BE2C (cell line): ENCODE results near the gene PTBP1.
"Not testable (repeated sequence)": the region's sequence is repeated elsewhere in the genome, so short reads cannot be mapped to it uniquely, and the experiment has no call there.

Source experiments
- DNase-seq: peaks from one replicate; pipeline ENCODE4 v3.0.0-alpha.2; 2020
- H3K27me3 ChIP-seq: fragments of 250-450 bp; sonication (Bioruptor Pico); 2 replicates; pipeline ENCODE4 v1.5.1; 2020; ENCODE audit warnings: mild to moderate bottlenecking
- H3K36me3 ChIP-seq: fragments of 250-450 bp; sonication (Bioruptor Pico); 2 replicates; pipeline ENCODE4 v1.5.1; 2020; ENCODE audit warnings: mild to moderate bottlenecking
- H3K4me1 ChIP-seq: fragments of 250-450 bp; sonication (Bioruptor Pico); 2 replicates; pipeline ENCODE4 v1.5.1; 2020
- H3K4me3 ChIP-seq: 2 replicates; pipeline ENCODE4 v1.5.1; 2011; ENCODE audit warnings: low read depth, low read length
- H3K9me3 ChIP-seq: fragments of 250-450 bp; sonication (Bioruptor Pico); 2 replicates; pipeline ENCODE4 v1.5.1; 2020
- TF ChIP-seq, protein P1 (sequence below): IDR thresholded peaks from 2 replicates; pipeline ENCODE4 v1.5.1; 2012; ENCODE audit warnings: mild to moderate bottlenecking, low read depth, low read length

PTBP1 gene

DNA sequence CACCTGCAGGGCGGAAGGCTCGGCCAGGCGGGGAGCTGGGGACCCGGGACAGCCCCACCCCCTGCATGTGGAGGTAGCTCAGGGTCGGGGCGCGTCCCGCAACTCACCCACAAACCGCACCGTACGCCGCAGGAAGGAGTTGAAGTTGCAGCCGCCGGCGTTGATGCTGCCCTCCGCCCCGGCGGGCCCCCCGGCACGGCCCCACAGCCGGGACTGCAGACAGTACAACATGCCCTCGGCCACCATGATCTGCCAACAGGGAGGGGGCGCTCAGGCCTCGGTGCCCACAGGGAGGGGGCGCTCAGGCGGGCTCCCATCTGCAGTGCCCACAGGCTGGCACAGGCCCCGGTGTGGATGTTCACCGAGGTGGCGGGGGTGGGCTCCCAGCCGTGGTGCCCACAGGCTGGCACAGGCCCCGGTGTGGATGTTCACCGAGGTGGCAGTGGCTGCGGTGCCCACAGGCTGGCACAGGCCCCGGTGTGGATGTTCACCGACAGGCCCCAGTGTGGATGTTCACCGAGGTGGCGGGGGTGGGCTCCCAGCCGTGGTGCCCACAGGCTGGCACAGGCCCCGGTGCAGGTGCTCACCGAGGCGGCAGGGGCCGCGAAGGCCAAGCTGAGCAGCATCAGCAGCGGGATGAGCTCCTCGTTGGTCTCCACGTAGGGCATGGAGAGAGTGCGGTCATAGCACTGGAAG is 18.0 kb downstream of the PTBP1 start:
- Histone ChIP-seq H3K9me3 (no peaks in the 10 kb centered on the region), H3K4me1 (no peaks in the 10 kb centered on the region), H3K36me3 (peaks cover 45% of the 10 kb centered on the region), H3K27me3 (no peaks in the 10 kb centered on the region), H3K4me3 (no peak overlapping the region)
- TF ChIP-seq, protein P1, sequence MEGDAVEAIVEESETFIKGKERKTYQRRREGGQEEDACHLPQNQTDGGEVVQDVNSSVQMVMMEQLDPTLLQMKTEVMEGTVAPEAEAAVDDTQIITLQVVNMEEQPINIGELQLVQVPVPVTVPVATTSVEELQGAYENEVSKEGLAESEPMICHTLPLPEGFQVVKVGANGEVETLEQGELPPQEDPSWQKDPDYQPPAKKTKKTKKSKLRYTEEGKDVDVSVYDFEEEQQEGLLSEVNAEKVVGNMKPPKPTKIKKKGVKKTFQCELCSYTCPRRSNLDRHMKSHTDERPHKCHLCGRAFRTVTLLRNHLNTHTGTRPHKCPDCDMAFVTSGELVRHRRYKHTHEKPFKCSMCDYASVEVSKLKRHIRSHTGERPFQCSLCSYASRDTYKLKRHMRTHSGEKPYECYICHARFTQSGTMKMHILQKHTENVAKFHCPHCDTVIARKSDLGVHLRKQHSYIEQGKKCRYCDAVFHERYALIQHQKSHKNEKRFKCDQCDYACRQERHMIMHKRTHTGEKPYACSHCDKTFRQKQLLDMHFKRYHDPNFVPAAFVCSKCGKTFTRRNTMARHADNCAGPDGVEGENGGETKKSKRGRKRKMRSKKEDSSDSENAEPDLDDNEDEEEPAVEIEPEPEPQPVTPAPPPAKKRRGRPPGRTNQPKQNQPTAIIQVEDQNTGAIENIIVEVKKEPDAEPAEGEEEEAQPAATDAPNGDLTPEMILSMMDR: no peak
- no peak for DNase-seq

DNA sequence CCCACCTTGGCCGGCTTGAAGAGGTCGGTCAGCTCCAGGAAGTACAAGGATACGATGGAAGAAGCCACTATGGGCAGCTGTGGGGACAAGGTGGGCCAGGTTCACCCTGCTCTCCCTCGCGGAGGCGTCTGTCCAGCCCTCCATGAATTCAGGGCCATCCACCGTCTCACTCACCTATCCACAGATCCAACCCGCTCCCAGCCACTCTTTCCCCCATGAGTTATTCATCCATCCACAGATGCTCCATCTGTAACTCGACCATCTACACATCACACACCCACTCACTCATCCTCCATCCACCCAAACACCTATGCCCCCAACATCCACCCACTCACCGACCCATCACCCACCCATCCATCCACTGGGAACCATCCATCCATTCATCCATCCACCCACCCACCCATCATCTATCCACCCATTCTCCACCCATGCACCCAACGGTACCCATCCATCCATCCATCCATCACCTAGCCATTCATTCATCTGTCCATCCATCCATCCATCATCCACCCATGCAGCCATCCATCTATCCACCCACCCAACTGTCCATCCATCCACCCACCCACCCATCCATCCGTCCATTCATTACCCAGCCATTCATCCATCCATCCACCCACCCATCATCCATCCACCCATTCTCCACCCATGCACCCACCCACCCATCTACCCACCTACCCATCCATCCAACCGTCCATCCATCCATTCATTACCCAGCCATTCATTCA is 18.7 kb downstream of the PTBP1 start:
- Histone ChIP-seq H3K4me1 (no peaks in the 10 kb centered on the region), H3K36me3 (peaks cover 38% of the 10 kb centered on the region), H3K4me3 (no peak overlapping the region), H3K27me3 (no peaks in the 10 kb centered on the region), H3K9me3 (no peaks in the 10 kb centered on the region)
- no peak for DNase-seq
- TF ChIP-seq, protein P1: no peak

DNA sequence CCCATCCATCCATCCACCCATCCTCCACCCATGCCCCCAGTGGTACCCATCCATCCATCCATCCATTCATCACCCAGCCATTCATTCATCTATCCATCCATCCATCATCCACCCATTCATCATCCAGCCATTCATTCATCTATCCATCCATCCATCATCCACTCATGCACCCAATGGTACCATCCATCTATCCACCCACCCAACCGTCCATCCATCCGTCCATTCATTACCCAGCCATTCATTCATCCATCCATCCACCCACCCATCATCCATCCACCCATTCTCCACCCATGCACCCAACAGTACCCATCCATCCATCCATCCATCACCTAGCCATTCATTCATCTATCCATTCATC is 19.2 kb downstream of the PTBP1 start:
- DNase-seq: no peak
- H3K4me1 ChIP-seq: no peaks in the 10 kb centered on the region

DNA sequence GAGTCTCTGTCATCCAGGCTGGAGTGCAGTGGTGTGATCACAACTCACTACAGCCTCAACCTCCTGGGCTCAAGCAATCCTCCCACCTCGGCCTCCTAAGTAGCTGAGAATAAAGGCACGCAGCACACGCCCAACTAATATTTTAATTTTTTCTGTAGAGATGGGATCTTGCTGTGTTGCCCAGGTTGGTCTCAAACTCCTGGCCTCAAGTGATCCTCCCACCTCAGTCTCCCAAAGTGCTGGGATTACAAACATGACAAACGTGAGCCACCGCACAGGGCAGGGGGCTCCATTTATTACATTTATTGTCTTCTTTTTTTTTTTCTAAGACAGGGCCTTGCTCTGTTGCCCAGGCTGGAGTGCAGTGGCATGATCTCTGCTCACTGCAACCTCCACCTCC is 23.0 kb downstream of the PTBP1 start:
- not testable (repeated sequence) for H3K4me1 ChIP-seq, H3K9me3 ChIP-seq, H3K36me3 ChIP-seq, DNase-seq, H3K27me3 ChIP-seq, H3K4me3 ChIP-seq

More for the DNA sequence above, 19.2 kb downstream of the PTBP1 start:
- Histone ChIP-seq H3K27me3 (peaks cover 3% of the 10 kb centered on the region; the same call in 1 of the 2 replicates), H3K9me3 (no peaks in the 10 kb centered on the region), H3K4me3 (no peak overlapping the region), H3K36me3 (peaks cover 33% of the 10 kb centered on the region)
- TF ChIP-seq, protein P1: no peak

DNA sequence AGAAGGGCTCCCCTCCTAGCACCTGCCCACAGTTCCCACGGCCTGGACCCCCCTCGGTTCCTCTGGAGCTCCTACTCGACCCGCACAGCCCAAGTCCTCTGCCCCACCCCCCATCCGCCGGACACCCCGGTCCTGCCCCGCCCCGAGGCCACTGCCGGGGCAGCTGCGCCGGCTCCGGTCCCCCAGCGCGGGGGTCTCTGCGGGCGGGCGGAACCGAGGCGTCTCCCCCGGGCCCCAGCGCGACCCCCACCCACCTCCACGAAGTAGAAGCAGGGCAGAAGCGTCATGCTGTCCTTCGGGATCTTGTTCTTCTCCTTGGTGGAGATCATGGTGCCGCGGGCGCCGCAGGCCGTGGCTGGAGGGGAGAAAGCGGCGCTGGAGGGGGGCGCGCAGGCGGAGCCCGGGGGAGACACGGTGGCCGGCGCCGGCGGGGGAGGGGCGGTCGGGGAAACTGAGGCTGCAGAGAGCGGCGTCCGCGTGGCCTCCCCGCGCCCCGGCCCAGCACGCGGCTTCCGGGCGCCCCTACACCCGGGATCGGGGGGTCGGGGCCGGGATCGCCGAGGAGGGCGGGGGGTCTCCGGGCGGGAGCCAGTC is 24.1 kb downstream of the PTBP1 start:
- H3K4me3 ChIP-seq: no peak overlapping the region
- H3K9me3 ChIP-seq: no peaks in the 10 kb centered on the region
- TF ChIP-seq, protein P1: no peak
- DNase-seq: no peak
- H3K27me3 ChIP-seq: peaks cover 4% of the 10 kb centered on the region; the same call in 1 of the 2 replicates
- H3K4me1 ChIP-seq: no peaks in the 10 kb centered on the region
- no peaks in the 10 kb centered on the region; the same call in 1 of the 2 replicates for H3K36me3 ChIP-seq

DNA sequence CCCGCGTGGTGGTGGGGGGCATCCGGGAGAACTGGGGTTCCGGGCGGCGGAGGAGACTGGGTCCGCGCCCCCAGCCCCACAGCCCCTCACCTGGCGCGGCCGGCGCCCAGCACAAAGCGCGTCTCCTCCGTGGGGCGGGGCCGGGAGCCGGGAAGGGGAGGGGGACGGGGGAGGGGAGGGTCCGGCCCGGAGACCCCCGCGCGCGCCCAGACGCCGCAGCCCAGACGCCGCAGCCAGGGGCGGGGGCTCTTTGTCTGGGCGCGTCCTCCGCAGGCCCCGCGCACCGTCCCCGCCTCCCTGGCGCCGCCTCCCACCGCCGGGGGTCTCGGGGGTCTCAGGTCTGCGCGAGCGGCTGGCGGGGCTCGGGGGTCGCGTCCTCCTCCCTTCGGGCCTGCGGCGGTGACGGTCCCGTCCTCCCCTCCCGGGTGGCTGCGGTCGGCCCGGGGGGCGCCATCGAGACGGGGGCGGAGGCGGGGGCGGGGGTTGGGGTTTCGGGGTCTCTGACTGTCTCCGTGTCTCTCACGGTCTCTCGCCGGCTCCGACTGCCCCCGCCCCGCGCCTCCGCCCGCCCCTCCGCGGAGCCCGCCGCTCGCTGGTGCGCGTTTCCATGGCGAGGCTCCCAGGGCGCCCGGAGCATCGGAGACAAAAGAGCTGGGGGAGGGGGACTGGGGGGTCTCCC is 24.7 kb downstream of the PTBP1 start, which contains the start of gene PLPPR3:
TSS of gene PLPPR3 (minus strand) at position 131 of the 679 bp plus-strand sequence. CDS start 396 bp downstream, outside the sequence.
- no peaks in the 10 kb centered on the region for H3K4me1 ChIP-seq
- H3K27me3 ChIP-seq: peaks cover 4% of the 10 kb centered on the region; the same call in 1 of the 2 replicates
- TF ChIP-seq, protein P1: no peak
- no peak within 1 kb of the TSS for H3K4me3 ChIP-seq
- H3K36me3 ChIP-seq: no peaks in the 10 kb centered on the region
- H3K9me3 ChIP-seq: no peaks in the 10 kb centered on the region
- no peak for DNase-seq
